Measurements from ENCODE around the gene RCOR3.
"Not testable (repeated sequence)": the region's sequence is repeated elsewhere in the genome, so short reads cannot be mapped to it uniquely, and the experiment has no call there.

RCOR3 gene

GRCh38 chr1:211340622-211341507 is 81.7 kb downstream of the RCOR3 start:
- no peak for DNase-seq (ENCODE audit: low spot score)

GRCh38 chr1:211341999-211342398 is 82.8 kb downstream of the RCOR3 start:
- DNase-seq (ENCODE audit: low spot score) = no peak

DNA sequence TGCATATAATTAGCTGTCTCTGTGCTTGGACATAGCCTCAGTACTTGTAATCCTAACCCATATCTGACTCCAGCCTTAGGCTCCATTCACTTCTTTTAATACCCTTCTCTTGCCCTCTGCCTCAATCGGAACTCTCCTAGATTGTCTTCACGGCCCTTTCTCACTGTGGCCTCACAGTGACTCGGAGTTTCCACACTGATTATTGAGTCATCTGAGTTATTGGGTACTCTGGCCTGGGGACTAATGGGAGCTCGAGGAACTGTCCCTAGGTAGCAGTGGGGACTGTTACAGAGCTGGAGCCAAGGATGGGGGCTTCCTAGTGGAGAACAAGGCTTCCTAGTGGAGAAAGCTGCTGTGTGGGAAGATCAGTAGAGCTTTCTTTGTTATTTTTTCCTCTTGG is 84.4 kb downstream of the RCOR3 start:
- DNase-seq (ENCODE audit: low spot score) = no peak

GRCh38 chr1:211344152-211344618 is 85.0 kb downstream of the RCOR3 start:
- DNase-seq (ENCODE audit: low spot score) = no peak

DNA sequence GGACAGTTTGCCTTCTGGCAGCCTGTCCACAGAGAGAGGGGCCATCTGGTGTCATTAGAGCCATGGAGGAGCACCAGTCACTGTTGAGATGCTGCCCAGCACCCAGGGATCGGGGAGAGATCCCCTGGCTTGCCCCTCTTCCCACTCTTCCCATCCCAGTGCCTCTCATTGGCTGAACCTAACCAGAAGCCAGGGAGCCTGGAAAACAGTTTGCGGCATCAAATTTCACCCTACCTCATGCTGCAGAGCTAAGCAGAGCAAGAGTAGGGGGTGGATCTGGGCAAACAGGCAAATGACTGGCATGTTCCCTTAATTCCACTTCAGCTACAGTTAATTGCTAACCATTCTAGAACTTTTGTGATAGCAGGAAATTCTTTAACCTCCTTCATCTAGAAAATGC is 86.6 kb downstream of the RCOR3 start:
- DNase-seq (ENCODE audit: low spot score) = no peak

DNA sequence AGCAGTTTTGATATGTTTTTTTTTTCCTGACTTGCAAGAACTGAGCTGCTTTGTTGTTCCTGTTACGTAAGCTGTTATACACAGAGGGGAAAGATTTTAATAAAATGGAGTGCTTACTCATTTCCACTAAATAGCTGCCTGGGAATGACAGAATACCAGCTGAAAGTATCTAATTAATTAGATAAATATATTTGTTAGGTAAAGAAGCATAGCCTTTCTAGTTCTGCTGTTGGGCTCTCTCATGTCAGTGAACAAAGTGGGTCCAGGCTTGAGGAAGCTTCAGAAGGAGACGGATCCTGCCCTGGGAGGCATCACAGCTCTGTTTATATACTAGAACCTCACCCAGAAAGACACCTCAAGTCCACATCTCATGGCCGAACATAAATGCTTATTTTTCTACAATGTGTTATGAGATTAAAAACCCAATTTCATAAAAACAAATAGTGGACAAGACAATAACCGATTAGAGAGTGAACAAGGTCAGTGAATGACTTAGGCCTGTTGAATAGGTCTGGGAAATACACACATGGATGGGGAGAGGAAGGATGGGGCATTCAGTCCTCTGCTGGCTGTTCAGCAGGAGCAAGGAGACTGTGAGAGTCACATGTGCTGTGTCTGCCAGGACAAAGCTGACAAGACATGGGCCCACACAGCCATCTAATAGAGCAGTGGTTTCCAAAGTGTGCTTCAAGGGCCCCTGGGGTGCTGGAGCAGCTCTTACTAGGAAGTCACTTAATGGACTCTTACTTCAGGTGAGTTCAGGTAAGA is 88.1 kb downstream of the RCOR3 start:
- no peak for DNase-seq (ENCODE audit: low spot score)

- DNase-seq (ENCODE audit: low spot score) = no peak
Measured at GRCh38 chr1:211348547-211348946, 89.4 kb downstream of the RCOR3 start.

DNA sequence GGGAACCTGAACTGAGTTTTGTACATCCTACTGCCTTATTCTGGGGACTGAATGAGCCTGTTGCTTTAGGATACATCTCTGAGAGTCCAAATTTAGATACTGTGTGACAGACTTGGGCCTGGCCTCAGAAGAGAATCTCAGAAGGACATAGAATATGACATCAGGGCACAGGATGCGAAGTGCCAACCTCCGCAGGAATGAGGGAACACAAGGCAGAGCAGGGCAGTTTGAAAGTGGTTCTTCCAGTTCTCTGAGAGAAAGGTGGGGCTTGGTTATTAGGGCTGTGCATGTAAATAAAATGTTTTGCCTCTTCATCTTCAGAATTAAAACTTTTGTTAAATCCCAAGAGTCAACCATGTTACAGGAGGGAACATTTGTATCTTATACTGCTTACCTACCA is 90.6 kb downstream of the RCOR3 start:
- no peak for DNase-seq (ENCODE audit: low spot score)

DNA sequence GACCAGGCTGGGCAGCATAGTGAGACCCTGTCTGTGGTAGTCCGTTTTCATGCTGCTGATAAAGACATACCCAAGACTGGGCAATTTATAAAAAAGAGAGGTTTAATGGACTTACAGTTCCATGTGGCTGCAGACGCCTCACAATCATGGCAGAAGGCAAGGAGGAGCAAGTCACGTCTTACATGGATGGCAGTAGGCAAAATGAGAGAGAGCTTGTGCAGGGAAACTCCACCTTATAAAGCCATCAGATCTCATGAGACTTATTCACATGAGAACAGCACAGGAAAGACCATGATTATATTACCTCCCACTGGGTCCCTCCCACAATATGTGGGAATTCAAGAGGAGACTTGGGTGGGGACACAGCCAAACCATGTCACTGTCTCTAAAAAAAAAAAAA is 92.9 kb downstream of the RCOR3 start:
- DNase-seq (ENCODE audit: low spot score) = not testable (repeated sequence)

GRCh38 chr1:211352465-211352864 is 93.3 kb downstream of the RCOR3 start:
- DNase-seq (ENCODE audit: low spot score) = no peak

DNA sequence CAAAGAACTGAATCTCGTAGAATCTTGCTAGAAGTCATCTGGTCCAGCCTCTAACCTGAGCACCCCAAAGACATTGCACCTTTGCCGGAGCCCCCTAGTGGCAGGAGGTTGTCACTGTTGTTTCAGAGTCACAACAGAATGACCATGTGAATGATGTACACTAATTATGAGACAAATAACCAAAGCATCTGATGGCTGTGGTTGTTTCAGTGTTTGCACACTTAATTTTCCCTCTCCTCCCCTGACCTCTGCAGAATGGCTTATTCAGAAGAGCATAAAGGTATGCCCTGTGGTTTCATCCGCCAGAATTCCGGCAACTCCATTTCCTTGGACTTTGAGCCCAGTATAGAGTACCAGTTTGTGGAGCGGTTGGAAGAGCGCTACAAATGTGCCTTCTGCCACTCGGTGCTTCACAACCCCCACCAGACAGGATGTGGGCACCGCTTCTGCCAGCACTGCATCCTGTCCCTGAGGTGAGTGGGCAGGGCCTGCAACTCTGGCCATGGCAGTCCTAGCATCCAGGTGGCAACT is 93.9 kb downstream of the RCOR3 start:
- no peak for DNase-seq (ENCODE audit: low spot score)

DNA sequence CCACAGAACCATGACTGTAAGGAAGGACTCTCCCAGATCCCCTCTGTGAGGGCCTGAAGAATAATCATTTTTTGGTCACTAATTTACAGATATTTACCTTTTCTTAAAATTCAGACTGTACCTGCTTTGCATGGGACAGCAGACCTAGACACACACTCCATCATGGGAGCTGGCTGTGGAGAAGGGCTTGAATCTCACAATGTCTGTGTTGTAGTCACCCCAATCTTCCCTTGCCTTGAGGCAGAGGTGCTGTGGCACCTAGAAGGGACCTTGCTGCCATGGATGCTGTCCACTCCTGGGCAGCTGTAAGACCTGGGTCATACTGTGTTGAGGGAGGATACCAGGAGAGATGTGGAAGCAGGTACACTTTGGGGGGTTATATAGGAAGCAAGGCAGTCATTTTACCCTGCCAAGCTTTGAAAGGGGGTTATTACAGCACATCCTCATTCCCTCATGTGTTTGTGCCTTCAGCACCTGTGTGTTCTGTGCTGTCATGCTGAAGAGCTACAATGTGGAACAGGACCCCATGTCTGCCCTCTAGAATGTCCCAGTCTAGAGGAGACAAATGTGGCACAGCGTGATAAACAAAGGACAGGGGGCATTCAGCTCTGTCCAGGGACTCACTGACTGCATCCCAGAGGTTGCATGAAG is 94.5 kb downstream of the RCOR3 start:
- no peak for DNase-seq (ENCODE audit: low spot score)

DNA sequence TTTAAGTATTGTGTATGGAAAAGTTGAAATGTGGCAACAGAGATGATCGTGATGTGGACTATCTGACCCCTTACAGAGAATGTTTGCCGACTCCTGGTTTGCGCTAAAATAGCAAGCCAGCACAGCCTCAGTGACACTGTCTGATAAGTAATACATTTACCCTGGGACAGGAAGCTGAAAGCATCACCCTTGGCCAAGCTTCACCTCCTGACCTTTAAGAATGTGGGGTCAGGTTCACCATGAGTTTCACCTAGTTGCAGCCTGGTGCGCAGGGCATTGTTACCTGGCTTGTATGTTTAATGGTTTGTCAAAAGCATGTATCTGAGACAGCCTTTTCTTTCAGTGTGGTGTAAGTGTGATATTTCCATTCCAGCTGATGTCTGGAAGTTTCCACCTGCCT is 96.7 kb downstream of the RCOR3 start:
- no peak for DNase-seq (ENCODE audit: low spot score)

DNA sequence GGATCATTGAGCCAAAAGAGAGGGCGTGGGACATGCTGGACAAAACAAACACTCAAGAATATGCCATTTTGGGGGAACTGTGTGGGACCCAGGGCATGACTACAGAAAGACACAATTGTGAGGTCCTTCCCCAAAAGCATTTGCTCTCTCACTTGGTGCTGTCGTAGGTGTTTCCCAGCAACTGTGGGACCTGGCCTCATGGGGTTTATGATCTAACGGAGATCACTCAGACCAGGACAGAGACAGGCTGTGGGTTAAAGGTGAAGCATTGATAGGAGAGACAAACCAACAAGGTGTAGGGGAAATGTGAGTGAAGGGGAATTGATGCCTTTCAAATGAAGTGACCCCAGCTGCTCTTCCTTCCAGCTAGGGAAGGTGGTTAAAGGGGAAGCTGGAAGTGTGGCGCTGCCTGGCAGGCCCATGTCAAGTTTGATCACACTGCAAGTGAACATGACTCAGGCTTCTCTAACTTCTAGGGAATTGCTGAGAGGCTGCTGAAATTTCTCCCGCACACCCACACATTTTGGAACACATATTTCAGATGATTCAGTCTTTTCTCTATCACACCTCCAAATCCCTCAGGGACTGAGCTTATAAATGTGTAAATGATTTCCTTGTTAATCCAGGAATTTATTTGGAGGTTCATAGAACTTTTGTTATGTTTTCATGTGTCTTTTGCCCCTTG is 97.7 kb downstream of the RCOR3 start:
- DNase-seq (ENCODE audit: low spot score) = no peak

DNA sequence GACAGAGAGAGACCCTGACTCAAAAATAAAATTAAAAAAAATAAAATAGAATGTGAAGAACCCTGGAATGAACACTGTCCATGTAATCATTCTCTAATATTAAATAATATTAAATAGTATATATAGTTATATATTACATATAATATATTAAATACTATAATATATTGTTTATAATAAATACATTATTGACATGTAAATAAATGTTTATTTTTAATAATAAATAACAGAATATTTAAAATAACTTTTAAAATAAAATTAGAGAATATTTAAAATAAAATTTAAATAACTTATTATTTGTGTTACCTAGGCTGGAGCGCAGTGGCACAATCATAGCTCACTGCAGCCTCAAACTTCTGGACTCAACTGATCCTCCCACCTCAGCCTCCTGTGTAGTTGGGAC is 99.5 kb downstream of the RCOR3 start:
- DNase-seq (ENCODE audit: low spot score) = no peak

DNA sequence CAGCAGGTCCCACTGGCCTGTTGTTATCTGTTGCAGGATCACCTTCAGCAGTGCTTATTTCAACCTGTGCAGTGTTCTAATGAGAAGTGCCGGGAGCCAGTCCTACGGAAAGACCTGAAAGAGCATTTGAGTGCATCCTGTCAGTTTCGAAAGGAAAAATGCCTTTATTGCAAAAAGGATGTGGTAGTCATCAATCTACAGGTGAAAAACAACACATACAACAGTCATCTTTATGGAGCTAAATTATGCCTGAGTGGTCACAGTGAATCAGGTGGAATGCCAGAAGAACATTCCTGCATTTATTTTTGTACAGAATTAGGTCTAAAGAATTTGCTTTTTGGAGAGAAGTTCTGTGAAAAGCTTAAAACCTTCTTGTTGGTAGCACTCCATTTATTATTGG is 100.7 kb downstream of the RCOR3 start:
- no peak for DNase-seq (ENCODE audit: low spot score)

GRCh38 chr1:211361202-211361601 is 102.0 kb downstream of the RCOR3 start:
- no peak for DNase-seq (ENCODE audit: low spot score)
